LoVo (cell line): ENCODE data around the gene STYXL1.
A peak's percentile ranks its signal among the peaks of the same experiment; 100 is the strongest.
"Not testable (repeated sequence)": the region's sequence is repeated elsewhere in the genome, so short reads cannot be mapped to it uniquely, and the experiment has no call there.

ENCODE experiments used
- DNase-seq: peaks from one replicate; pipeline ENCODE4 v3.0.0-alpha.2; 2016; ENCODE audit warnings: low spot score

Gene STYXL1

GRCh38 chr7:76047811-76048667 lies at the start of gene STYXL1, which contains the start of gene MDH2:
STYXL1 (minus strand) TSS chr7:76048000; CDS start chr7:76030523, 17,477 bp downstream.
MDH2 (plus strand) TSS chr7:76048106; CDS start chr7:76048161, 55 bp downstream.
- peak; percentile 99 for DNase-seq

- no peak for DNase-seq
Observed at GRCh38 chr7:76095908-76096307, 48.1 kb upstream of the STYXL1 start.

DNA sequence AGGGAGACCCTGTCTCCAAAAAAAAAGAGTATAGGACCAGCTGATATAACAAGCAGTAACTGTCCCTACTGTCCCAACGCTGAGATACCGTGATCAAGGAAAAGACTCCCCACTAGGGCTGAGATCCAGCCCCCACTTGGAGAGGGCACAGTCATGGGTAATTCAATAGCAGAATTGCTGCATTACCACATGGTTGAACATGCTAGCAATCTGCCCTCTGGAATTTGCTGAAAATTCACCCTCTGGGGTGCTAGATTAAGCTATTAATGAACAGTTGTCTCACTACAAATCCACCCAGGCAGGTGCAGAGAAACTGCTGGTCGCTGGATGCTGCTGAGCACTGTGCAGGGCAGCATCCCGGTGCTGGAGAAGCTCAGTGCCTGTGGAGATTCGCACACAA lies 46.5 kb upstream of the STYXL1 start:
- DNase-seq: not testable (repeated sequence)

- DNase-seq: not testable (repeated sequence)
Observed at GRCh38 chr7:76093531-76093930, 45.7 kb upstream of the STYXL1 start.

DNA sequence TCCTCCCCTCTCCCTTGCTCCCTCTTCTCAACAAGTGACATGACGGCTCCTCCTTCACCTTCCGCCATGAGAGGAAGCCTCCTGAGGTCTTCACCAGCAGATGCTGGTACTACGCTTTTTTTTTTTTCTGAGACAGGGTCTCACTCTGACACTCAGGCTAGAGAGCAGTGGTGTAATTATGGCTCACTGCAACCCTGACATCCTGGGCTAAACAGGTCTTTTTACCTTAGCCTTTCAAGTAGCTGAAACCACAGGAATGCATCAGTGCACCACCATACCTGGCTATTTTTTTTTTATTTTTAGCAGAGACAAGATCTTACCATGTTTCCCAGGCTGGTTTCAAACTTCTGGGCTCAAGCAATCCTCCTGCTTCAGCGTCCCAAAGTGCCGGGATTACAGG lies 43.7 kb upstream of the STYXL1 start:
- no peak for DNase-seq

GRCh38 chr7:76089865-76090475 lies 42.2 kb upstream of the STYXL1 start:
- DNase-seq: no peak

DNA sequence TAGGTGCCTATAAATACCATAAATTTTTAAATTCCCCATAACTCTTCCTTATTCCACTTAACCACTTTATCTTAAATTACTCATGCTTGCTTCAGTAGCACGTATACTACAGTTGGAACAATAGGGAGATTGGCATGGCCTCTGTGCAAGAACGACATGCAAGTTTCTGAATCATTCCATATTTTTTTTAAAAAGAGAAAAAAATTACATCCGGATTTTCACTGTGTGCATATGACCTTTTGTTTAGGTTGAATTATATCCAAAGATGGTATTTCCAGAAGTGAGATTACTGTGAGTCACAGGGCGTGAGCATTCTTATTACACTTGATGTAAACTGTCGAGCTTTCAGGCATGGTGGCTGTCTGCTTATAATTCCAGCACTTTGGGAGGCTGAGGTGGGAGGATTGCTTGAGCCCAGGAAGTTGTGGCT lies 39.6 kb upstream of the STYXL1 start:
- DNase-seq: peak; percentile 89

- no peak for DNase-seq
Observed at GRCh38 chr7:76086070-76086469, 38.3 kb upstream of the STYXL1 start.

- not testable (repeated sequence) for DNase-seq
Observed at GRCh38 chr7:76084115-76084514, 36.3 kb upstream of the STYXL1 start.

- no peak for DNase-seq
Observed at GRCh38 chr7:76080204-76080603, 32.4 kb upstream of the STYXL1 start.

- DNase-seq: no peak
Observed at GRCh38 chr7:76077435-76077834, 29.6 kb upstream of the STYXL1 start.

DNA sequence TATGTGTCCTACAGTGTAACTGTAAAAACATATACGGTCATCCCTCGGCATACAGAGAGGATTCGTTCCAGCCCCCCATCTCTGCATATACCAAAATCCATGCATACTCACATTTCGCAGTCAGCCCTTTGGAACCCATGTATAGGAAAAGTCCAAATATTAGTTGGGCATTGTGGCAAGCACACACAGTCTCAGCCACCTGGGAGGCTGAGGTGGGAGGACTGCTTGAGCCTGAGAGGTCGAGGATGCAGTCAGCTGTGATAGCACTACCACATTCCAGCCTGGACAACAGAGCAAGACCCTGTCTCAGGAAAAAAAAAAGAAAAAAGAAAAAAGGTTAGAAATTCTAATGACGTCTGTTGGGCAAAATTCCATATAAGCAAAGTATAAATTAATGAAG lies 29.2 kb upstream of the STYXL1 start:
- DNase-seq: no peak

- DNase-seq: no peak
Observed at GRCh38 chr7:76074972-76075370, 27.2 kb upstream of the STYXL1 start.

DNA sequence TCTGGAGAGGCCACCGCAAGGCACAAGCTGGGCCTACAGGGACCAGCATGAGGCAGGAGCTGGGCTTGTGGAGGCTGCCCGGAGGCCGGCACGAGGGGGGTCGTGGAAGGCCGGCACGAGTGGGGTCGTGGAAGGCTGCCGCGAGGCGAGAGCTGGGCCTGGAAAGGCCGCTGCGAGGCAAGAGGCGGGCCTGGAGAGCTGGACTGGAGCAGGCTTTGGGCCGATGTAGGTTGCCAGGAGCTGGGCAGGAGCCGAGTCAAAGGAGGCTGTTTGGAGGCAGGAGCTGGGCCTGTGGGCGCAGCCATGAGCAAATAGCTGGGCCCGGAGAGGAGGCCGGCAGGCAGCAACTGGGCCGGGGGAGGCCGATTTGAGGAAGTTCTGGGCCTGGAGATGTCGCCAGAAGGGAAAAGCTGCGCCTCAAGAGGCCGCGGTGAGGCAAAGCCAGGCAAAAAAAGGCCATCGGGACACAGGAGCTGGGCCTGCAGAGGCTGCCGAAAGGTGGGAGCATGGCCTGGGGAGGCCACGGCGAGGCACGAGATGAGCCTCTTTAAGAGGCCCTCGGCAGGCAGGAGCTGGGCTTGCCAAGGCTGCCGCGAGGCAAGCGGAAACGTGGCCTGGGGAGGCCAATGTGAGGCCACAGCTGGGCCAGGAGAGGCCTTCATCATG lies 26.6 kb upstream of the STYXL1 start:
- no peak for DNase-seq

DNA sequence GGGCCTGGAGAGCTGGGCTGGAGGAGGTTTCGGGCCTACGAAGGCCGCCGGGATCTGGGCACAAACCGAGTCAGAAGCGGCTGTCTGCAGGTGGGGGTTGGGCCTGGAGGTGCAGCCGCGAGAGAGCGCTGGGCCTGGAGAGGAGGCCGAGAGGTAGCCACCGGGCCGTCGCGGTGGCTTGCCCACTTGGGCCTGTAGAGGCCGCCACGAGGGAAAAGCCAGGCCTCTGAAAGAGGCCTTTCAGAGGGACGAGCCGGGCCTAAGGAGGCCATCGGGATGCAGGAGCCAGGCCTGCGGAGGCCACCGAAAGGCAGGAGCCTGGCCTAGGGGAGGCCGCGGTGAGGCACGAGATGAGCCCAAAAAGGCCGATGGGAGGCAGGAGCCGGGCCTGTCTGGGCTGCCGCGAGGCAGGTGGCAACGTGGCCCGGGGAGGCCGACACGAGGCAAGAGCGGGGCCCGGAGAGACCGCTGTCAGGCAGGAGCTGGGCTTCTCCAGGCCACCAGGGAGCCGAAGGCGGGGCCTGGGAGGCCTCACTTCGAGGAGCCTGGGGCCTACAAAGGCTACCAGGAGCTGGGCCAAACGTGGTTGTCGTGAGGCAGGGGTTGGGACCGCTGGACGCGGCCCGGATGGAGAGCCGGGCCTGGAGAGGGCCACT lies 25.7 kb upstream of the STYXL1 start:
- no peak for DNase-seq

- DNase-seq: no peak
Observed at GRCh38 chr7:76072243-76073148, 24.7 kb upstream of the STYXL1 start.

- no peak for DNase-seq
Observed at GRCh38 chr7:76071316-76072242, 23.8 kb upstream of the STYXL1 start.

- peak; percentile 62 for DNase-seq
Observed at GRCh38 chr7:76069238-76069638, 21.4 kb upstream of the STYXL1 start.

DNA sequence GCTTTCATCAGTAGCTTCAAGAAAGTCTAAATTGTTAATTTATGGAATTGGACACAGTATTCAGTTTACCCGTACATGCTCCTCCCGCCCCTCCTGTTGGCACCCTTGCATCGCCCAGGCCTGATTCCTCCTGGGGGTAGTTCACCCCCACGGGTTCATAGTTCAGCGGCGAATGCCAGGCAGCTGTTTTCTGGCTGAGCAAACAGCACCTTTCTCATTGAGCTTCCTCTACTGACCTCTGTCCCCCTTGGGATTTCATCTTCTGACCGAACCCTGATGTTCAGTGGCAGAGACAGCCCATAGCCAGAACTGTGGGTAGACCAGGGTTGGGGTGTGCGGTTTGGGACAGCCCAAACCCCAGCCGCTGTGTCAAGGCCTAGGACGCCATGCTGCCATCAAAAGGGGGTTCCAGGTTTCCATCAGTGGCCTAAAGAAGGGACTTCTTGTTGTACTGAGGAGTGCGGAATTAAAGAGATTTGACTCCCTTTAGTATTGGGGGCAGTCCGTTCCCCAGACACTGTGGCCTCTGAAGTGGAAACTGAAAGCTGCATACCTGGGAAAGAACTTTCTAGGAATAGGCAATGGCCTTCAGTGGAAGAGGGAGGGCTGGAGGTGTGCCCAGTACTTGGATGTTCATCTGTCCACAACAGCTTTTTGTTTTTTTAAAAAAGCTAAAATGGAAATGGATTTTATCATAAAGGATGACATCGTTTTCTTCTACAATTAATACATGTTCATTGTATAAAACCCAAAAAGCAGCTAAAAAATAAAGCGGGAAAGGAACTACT lies 19.1 kb upstream of the STYXL1 start:
- no peak for DNase-seq
